Fibroblast of lung (primary cell): ENCODE measurements around the gene OR10J1.

ENCODE experiments used
- EZH2 ChIP-seq: IDR thresholded peaks from 2 replicates; pipeline ENCODE4 v1.5.1; 2012; ENCODE audit warnings: low read length, control low read depth, mild to moderate bottlenecking; ENCODE audit errors: missing control alignments
- TF ChIP-seq, protein P1 (sequence below), 2 donors: IDR thresholded peaks in 1 of 2; conservative IDR thresholded peaks in 1 of 2; 1 replicate in 1 of 2; 2 replicates in 1 of 2; pipeline ENCODE4 v1.5.1; 2011 to 2012; ENCODE audit warnings: low read length in 2 of 2, control low read depth in 1 of 2, inconsistent platforms in 1 of 2, low read depth in 1 of 2, mild to moderate bottlenecking in 1 of 2

DNA sequence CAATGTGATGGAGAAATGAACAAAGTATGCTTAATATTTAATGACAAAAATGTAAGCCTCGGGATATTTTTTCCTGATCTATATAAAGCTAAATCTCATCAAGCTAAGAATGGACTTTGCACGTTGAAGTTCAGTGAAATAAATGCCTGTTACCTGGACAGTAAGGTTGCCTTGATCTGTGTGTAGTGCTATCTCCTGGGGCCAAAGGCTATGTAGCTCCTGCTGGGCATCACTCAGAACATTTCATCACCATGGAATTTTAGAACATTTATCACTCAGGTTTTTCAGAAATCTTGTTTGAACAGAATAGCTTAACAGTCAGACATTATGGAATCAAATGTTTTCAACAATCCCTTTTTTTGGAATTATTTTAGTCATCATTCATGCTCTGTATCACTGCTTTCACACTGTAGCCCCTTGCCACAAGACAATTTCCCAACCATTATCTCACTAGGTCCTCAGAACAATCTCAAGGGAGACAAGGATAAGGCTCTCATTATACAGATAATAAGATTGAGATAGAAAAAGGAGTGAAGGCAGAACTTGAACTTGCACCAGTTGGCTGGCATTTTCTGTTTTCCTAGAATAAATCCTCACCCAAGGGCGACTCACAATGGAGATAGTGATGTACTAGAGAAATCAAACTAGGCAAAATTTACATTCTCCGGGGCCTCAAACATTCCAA lies 3.7 kb downstream of the OR10J1 start:
- TF ChIP-seq, protein P1, sequence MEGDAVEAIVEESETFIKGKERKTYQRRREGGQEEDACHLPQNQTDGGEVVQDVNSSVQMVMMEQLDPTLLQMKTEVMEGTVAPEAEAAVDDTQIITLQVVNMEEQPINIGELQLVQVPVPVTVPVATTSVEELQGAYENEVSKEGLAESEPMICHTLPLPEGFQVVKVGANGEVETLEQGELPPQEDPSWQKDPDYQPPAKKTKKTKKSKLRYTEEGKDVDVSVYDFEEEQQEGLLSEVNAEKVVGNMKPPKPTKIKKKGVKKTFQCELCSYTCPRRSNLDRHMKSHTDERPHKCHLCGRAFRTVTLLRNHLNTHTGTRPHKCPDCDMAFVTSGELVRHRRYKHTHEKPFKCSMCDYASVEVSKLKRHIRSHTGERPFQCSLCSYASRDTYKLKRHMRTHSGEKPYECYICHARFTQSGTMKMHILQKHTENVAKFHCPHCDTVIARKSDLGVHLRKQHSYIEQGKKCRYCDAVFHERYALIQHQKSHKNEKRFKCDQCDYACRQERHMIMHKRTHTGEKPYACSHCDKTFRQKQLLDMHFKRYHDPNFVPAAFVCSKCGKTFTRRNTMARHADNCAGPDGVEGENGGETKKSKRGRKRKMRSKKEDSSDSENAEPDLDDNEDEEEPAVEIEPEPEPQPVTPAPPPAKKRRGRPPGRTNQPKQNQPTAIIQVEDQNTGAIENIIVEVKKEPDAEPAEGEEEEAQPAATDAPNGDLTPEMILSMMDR (conservative IDR thresholded peaks at IDR 0.05 in 1 of 2, IDR thresholded peaks at IDR 0.05 in 1 of 2; ENCODE audit: low read depth in 1 of 2, low read length in 2 of 2) = no peak
- no peak for TF ChIP-seq EZH2
